ENCODE data around the gene NLGN4X. TPM values are rescaled to one million over a fixed set of nuclear protein-coding genes. Genes with fewer than 3 reads are reported as not detected.
A peak's percentile ranks its signal among the peaks of the same experiment; 100 is the strongest.

Gene NLGN4X
- total RNA-seq: 1 to 10 TPM; 1.1 to 3.1 (median 2.3) TPM

GRCh38 chrX:6228720-6229119 is at the start of gene NLGN4X:
TSS of gene NLGN4X (minus strand) at chrX:6228867. CDS start at chrX:6151466, 77,401 bp downstream.
- peaks cover 0 to 24% (median 2%) of the 10 kb centered on the region in 4 donors for H3K4me1 ChIP-seq
- DNase-seq (no peak), ATAC-seq (ENCODE audit: low FRiP score in 2 of 2) (no peak)
- peak within 1 kb of the TSS in 3 of 4 donors; percentile 35 to 51 (median 42) for H3K4me3 ChIP-seq
- peaks cover 0 to 17% (median 0%) of the 10 kb centered on the region in 4 donors for H3K27me3 ChIP-seq
- WGBS, 2 donors: 0 to 7% methylated on average over 9 to 12 of the region's 12 CpGs
- H3K27ac ChIP-seq: no peak within 1 kb of the TSS
- no peaks in the 10 kb centered on the region for H3K36me3 ChIP-seq
- TF ChIP-seq CTCF (IDR thresholded peaks at IDR 0.05) (no peak), POLR2A (IDR thresholded peaks at IDR 0.05) (no peak), POLR2AphosphoS5 (IDR thresholded peaks at IDR 0.05) (no peak), EP300 (IDR thresholded peaks at IDR 0.05) (no peak)
- H3K9me3 ChIP-seq: no peaks in the 10 kb centered on the region

- no peak for ATAC-seq (ENCODE audit: low FRiP score in 2 of 2)
- Histone ChIP-seq H3K9me3 (peaks cover 0 to 3% (median 0%) of the 10 kb centered on the region in 4 donors), H3K27me3 (no peaks in the 10 kb centered on the region), H3K4me3 (no peak overlapping the region), H3K27ac (no peak overlapping the region), H3K4me1 (no peaks in the 10 kb centered on the region), H3K36me3 (no peaks in the 10 kb centered on the region)
- no peak for DNase-seq
- 63 to 100% methylated on average over 1 to 2 of the region's 2 CpGs for WGBS, 2 donors
- TF ChIP-seq POLR2A (IDR thresholded peaks at IDR 0.05): no peak
- TF ChIP-seq EP300 (IDR thresholded peaks at IDR 0.05): no peak
- no peak for TF ChIP-seq CTCF (IDR thresholded peaks at IDR 0.05)
- TF ChIP-seq POLR2AphosphoS5 (IDR thresholded peaks at IDR 0.05): no peak
Measured at GRCh38 chrX:6266041-6266440, 37.4 kb upstream of the NLGN4X start.

GRCh38 chrX:6262959-6263358 is 34.3 kb upstream of the NLGN4X start:
- ATAC-seq (ENCODE audit: low FRiP score in 2 of 2): no peak
- 56 to 68% methylated on average over 2 to 3 of the region's 3 CpGs for WGBS, 2 donors
- Histone ChIP-seq H3K4me1 (no peaks in the 10 kb centered on the region), H3K9me3 (peaks cover 0 to 4% (median 0%) of the 10 kb centered on the region in 4 donors), H3K27ac (no peak overlapping the region), H3K36me3 (no peaks in the 10 kb centered on the region), H3K4me3 (no peak overlapping the region), H3K27me3 (no peaks in the 10 kb centered on the region)
- TF ChIP-seq POLR2A (IDR thresholded peaks at IDR 0.05) (no peak), POLR2AphosphoS5 (IDR thresholded peaks at IDR 0.05) (no peak), EP300 (IDR thresholded peaks at IDR 0.05) (no peak), CTCF (IDR thresholded peaks at IDR 0.05) (no peak)
- no peak for DNase-seq

GRCh38 chrX:6257025-6257424 is 28.4 kb upstream of the NLGN4X start:
- Histone ChIP-seq H3K4me3 (no peak overlapping the region), H3K27ac (no peak overlapping the region), H3K27me3 (no peaks in the 10 kb centered on the region), H3K36me3 (no peaks in the 10 kb centered on the region), H3K9me3 (peaks cover 0 to 4% (median 0%) of the 10 kb centered on the region in 4 donors), H3K4me1 (no peaks in the 10 kb centered on the region)
- TF ChIP-seq POLR2A (IDR thresholded peaks at IDR 0.05): no peak
- TF ChIP-seq CTCF (IDR thresholded peaks at IDR 0.05): no peak
- no peak for TF ChIP-seq POLR2AphosphoS5 (IDR thresholded peaks at IDR 0.05)
- TF ChIP-seq EP300 (IDR thresholded peaks at IDR 0.05): no peak
- no peak for DNase-seq
- ATAC-seq (ENCODE audit: low FRiP score in 2 of 2): no peak
- 42 to 48% methylated on average over 3 of the region's 3 CpGs for WGBS, 2 donors

GRCh38 chrX:6244666-6245065 is 16.0 kb upstream of the NLGN4X start:
- TF ChIP-seq POLR2AphosphoS5 (IDR thresholded peaks at IDR 0.05) (no peak), POLR2A (IDR thresholded peaks at IDR 0.05) (no peak), CTCF (IDR thresholded peaks at IDR 0.05) (no peak), EP300 (IDR thresholded peaks at IDR 0.05) (no peak)
- peak in 1 of 2 donors; percentile 86 for ATAC-seq (ENCODE audit: low FRiP score in 2 of 2)
- H3K27me3 ChIP-seq: no peaks in the 10 kb centered on the region
- H3K36me3 ChIP-seq: no peaks in the 10 kb centered on the region
- no peaks in the 10 kb centered on the region for H3K4me1 ChIP-seq
- 64 to 75% methylated on average over 4 to 6 of the region's 6 CpGs for WGBS, 2 donors
- peak in 1 of 2 donors; percentile 37 for DNase-seq
- no peak overlapping the region for H3K27ac ChIP-seq
- no peaks in the 10 kb centered on the region for H3K9me3 ChIP-seq
- no peak overlapping the region for H3K4me3 ChIP-seq

All from upper lobe of left lung (tissue), 6 donors.